GM18511 (cell line): ENCODE results near the gene LITAF.
"Not testable (repeated sequence)": the region's sequence is repeated elsewhere in the genome, so short reads cannot be mapped to it uniquely, and the experiment has no call there.

ENCODE experiments used
- ATAC-seq: cut with Tn5 transposase; IDR thresholded peaks from one replicate; pipeline ENCODE4 v1.9.1; 2021; ENCODE audit warnings: mild to moderate bottlenecking, moderate library complexity; ENCODE audit not compliant: unreplicated experiment

LITAF gene

GRCh38 chr16:11576427-11577289 lies 10.1 kb downstream of the LITAF start:
- peak; percentile 77 for ATAC-seq

GRCh38 chr16:11575223-11575589 lies 11.5 kb downstream of the LITAF start:
- no peak for ATAC-seq

- no peak for ATAC-seq
Observed at GRCh38 chr16:11572301-11572995, 14.3 kb downstream of the LITAF start.

- ATAC-seq = no peak
Observed at GRCh38 chr16:11571549-11571948, 15.2 kb downstream of the LITAF start.

GRCh38 chr16:11570806-11571205 lies 15.9 kb downstream of the LITAF start:
- no peak for ATAC-seq

GRCh38 chr16:11570258-11570657 lies 16.5 kb downstream of the LITAF start:
- no peak for ATAC-seq

- no peak for ATAC-seq
Observed at GRCh38 chr16:11566398-11566797, 20.3 kb downstream of the LITAF start.

GRCh38 chr16:11565665-11566064 lies 21.1 kb downstream of the LITAF start:
- ATAC-seq = no peak

- ATAC-seq = no peak
Observed at GRCh38 chr16:11564046-11564926, 22.4 kb downstream of the LITAF start.

GRCh38 chr16:11563493-11564040 lies 23.2 kb downstream of the LITAF start:
- no peak for ATAC-seq

- ATAC-seq = no peak
Observed at GRCh38 chr16:11562941-11563340, 23.8 kb downstream of the LITAF start.

- no peak for ATAC-seq
Observed at GRCh38 chr16:11562411-11562810, 24.3 kb downstream of the LITAF start.

- no peak for ATAC-seq
Observed at GRCh38 chr16:11561856-11562255, 24.9 kb downstream of the LITAF start.

- no peak for ATAC-seq
Observed at GRCh38 chr16:11561454-11561805, 25.3 kb downstream of the LITAF start.

GRCh38 chr16:11560701-11561453 lies 25.8 kb downstream of the LITAF start:
- ATAC-seq = no peak

GRCh38 chr16:11558308-11558823 lies 28.4 kb downstream of the LITAF start:
- ATAC-seq = not testable (repeated sequence)

- no peak for ATAC-seq
Observed at GRCh38 chr16:11557801-11558200, 28.9 kb downstream of the LITAF start.

GRCh38 chr16:11556945-11557720 lies 29.6 kb downstream of the LITAF start:
- ATAC-seq = no peak

GRCh38 chr16:11556214-11556819 lies 30.4 kb downstream of the LITAF start:
- ATAC-seq = no peak
